HepG2 (cell line): ENCODE results near the gene MEIS3. TPM values are rescaled to one million over a fixed set of nuclear protein-coding genes. Genes with fewer than 3 reads are reported as not detected.

Experiments used
- ATAC-seq: fragments of 200-7000 bp; cut with Tn5 transposase; 3 replicates; pipeline ENCODE4 v1.9.1; 2020; ENCODE audit warnings: mild to moderate bottlenecking, moderate library complexity
- BruUV-seq: library from RNA; stranded (reverse); fragments of 400-500 nt; replicated peaks from 2 replicates; lab custom pipeline; 2021; lab: Mats Ljungman, UMichigan
- CTCF ChIA-PET: fragments of 300-600 bp; formaldehyde crosslinking; extraction: SDS; loops from one replicate; lab custom pipeline; 2021; ENCODE audit warnings: low total read pairs, inconsistent platforms, low intra/inter-chr PET ratio; lab: Yijun Ruan, JAX
- POLR2A ChIA-PET: fragments of 350-600 bp; sonication (Branson Sonifier 250); formaldehyde crosslinking; loops from one replicate; lab custom pipeline; 2020; ENCODE audit warnings: antibody characterized with exemption, inconsistent platforms; lab: Yijun Ruan, JAX
- DNase-seq: peaks from one replicate; pipeline ENCODE4 v3.0.0-alpha.2; 2015; ENCODE audit warnings: low spot score
- FAIRE-seq: peaks from 3 replicates; lab custom pipeline; 2011; peaks lifted over from hg19 to GRCh38; lab: Jason Lieb, UNC
- H2AFZ ChIP-seq: one replicate; pipeline ENCODE4 v1.6.1; 2011; ENCODE audit warnings: low read length, inconsistent platforms
- H3K27ac ChIP-seq: fragments of 300-600 bp; 3 replicates; pipeline ENCODE4 v1.8.0; 2011; ENCODE audit warnings: mixed run types, mild to moderate bottlenecking, mixed read lengths, low read length, inconsistent platforms; ENCODE audit not compliant: insufficient read depth; ENCODE audit errors: extremely low read length
- H3K27me3 ChIP-seq, 2 experiments: fragments of 200-600 bp in 1 of 2; 2 replicates in 1 of 2; 3 replicates in 1 of 2; pipeline versions ENCODE4 v1.6.0 to v1.8.0; 2011; ENCODE audit warnings: low read length in 2 of 2, mild to moderate bottlenecking in 2 of 2, moderate library complexity in 2 of 2, inconsistent platforms in 1 of 2; ENCODE audit not compliant: insufficient read depth in 2 of 2, control insufficient read depth in 1 of 2
- H3K36me3 ChIP-seq, 2 experiments: fragments of 200-600 bp in 1 of 2; replicated peaks in 1 of 2; 2 replicates in 1 of 2; 3 replicates in 1 of 2; pipeline versions ENCODE4 v1.5.1 to v1.8.0; 2011; ENCODE audit warnings: low read length in 2 of 2, inconsistent platforms in 1 of 2; ENCODE audit not compliant: insufficient read depth in 2 of 2, control insufficient read depth in 1 of 2
- H3K4me1 ChIP-seq: 2 replicates; pipeline ENCODE4 v1.5.1; 2012; ENCODE audit warnings: low read length, inconsistent platforms; ENCODE audit not compliant: insufficient read depth
- H3K4me2 ChIP-seq: 2 replicates; pipeline ENCODE4 v1.6.0; 2011; ENCODE audit warnings: low read depth, low read length, inconsistent platforms
- H3K4me3 ChIP-seq, 3 experiments: fragments of 200-600 bp in 1 of 3; sonication (generic), shearing (Covaris generic) in 1 of 3; replicated peaks in 1 of 3; 2 replicates each; pipeline ENCODE4 v1.5.1; 2011 to 2016; ENCODE audit warnings: low read length in 3 of 3, inconsistent platforms in 2 of 3, low read depth in 2 of 3, mild to moderate bottlenecking in 2 of 3, control low read depth in 1 of 3, mixed read lengths in 1 of 3; ENCODE audit not compliant: insufficient read depth in 1 of 3
- H3K79me2 ChIP-seq: one replicate; pipeline ENCODE4 v1.6.1; 2011; ENCODE audit warnings: low read length, inconsistent platforms; ENCODE audit not compliant: insufficient read depth
- H3K9ac ChIP-seq: 2 replicates; pipeline ENCODE4 v1.6.0; 2011; ENCODE audit warnings: mild to moderate bottlenecking, low read depth, low read length, inconsistent platforms; ENCODE audit not compliant: insufficient read depth
- H3K9me3 ChIP-seq: 2 replicates; pipeline ENCODE4 v1.5.1; 2012; ENCODE audit warnings: mild to moderate bottlenecking, low read length
- H4K20me1 ChIP-seq: 2 replicates; pipeline ENCODE4 v1.6.0; 2011; ENCODE audit warnings: inconsistent platforms, mild to moderate bottlenecking, low read length, moderate library complexity; ENCODE audit not compliant: insufficient read depth
- BRCA1 ChIP-seq: sonication (generic); formaldehyde crosslinking; IDR thresholded peaks from 2 replicates; pipeline ENCODE4 v1.4.0; 2020; ENCODE audit warnings: missing genetic modification reagents
- CBFB ChIP-seq: sonication (generic); formaldehyde crosslinking; IDR thresholded peaks from 2 replicates; pipeline ENCODE4 v1.4.0; 2020; ENCODE audit warnings: missing genetic modification reagents
- ERF ChIP-seq: IDR thresholded peaks from 2 replicates; pipeline ENCODE4 v1.6.1; 2018; ENCODE audit warnings: missing biosample characterization, missing genetic modification reagents
- HIC2 ChIP-seq: sonication (generic); formaldehyde crosslinking; IDR thresholded peaks from 2 replicates; pipeline ENCODE4 v1.9.0; 2022; ENCODE audit warnings: low read depth, missing genetic modification reagents
- LRRFIP1 ChIP-seq: sonication (generic); formaldehyde crosslinking; conservative IDR thresholded peaks from 2 replicates; pipeline ENCODE4 v1.4.0; 2020; ENCODE audit warnings: missing genetic modification reagents
- NRL ChIP-seq: sonication (generic); formaldehyde crosslinking; IDR thresholded peaks from 2 replicates; pipeline ENCODE4 v1.5.0; 2020; ENCODE audit warnings: missing genetic modification reagents, mild to moderate bottlenecking, moderate library complexity, borderline replicate concordance
- ONECUT2 ChIP-seq: sonication (generic); formaldehyde crosslinking; IDR thresholded peaks from 2 replicates; pipeline ENCODE4 v1.4.0; 2020; ENCODE audit warnings: missing genetic modification reagents
- POLR2A ChIP-seq, 2 experiments: IDR thresholded peaks; 2 replicates each; pipeline ENCODE4 v1.6.1; 2011; ENCODE audit warnings: low read depth in 2 of 2, low read length in 2 of 2, mild to moderate bottlenecking in 1 of 2, moderate library complexity in 1 of 2; ENCODE audit not compliant: insufficient read depth in 1 of 2
- RBM22 ChIP-seq: fragments of 200-400 bp; formaldehyde crosslinking; optimal IDR thresholded peaks from 2 replicates; pipeline ENCODE3; 2017; ENCODE audit warnings: mild to moderate bottlenecking, low read length, moderate library complexity
- SP5 ChIP-seq: IDR thresholded peaks from 2 replicates; pipeline ENCODE4 v1.6.1; 2016; ENCODE audit warnings: low read depth, borderline replicate concordance
- ZMAT3 ChIP-seq: sonication (generic); formaldehyde crosslinking; conservative IDR thresholded peaks from 2 replicates; pipeline ENCODE4 v1.7.0; 2021; ENCODE audit warnings: missing genetic modification reagents
- WGBS: methylation state at CpG from one replicate; pipeline ENCODE4 v1.1.6; 2017; ENCODE audit warnings: low lambda C conversion rate; 5-methylcytosine and 5-hydroxymethylcytosine counted together
- in situ Hi-C: cut with HindIII; loops from 2 replicates; pipeline ENCODE4 v1.10.0; 2017; ENCODE audit warnings: low pct_unique_long_range_greater_than_20kb; ENCODE audit not compliant: extremely low pct_ligation_motif_present
- intact Hi-C: fragments of 100-400 bp; cut with micrococcal nuclease; formaldehyde crosslinking; loops from one replicate; pipeline ENCODE4 v1.10.0; 2022; ENCODE audit not compliant: unreplicated experiment
- polyA plus RNA-seq, 8 experiments: library from polyadenylated mRNA; depleted of rRNA in 3 of 8; stranded (reverse) in 7 of 8; unstranded in 1 of 8; fragments of >200 nt; fragmentation: Illumina TruSeq in 4 of 8; extraction: Trizol in 4 of 8; gene quantifications; 2 replicates each; pipeline versions ENCODE4 v1.2.1 to v1.2.3, GENCODE V29; 2011 to 2016; ENCODE audit warnings: low read depth in 4 of 8, missing spikeins in 1 of 8, mixed read lengths in 1 of 8; ENCODE audit not compliant: insufficient read depth in 1 of 8
- total RNA-seq, 5 experiments: library from RNA; depleted of rRNA; stranded (reverse); fragments of >200 nt; fragmentation: Illumina TruSeq; extraction: Trizol; gene quantifications; 2 replicates each; pipeline ENCODE4 v1.2.3, GENCODE V29; 2016; ENCODE audit warnings: low read depth in 1 of 5

The MEIS3 gene
- total and polyA plus RNA-seq, 2 of the 13 experiments (the other 11 are each of a cell fraction or from before 2014, with no cell fraction given): 0.09 to 0.70 TPM

GRCh38 chr19:47406711-47407416, 12.5 kb downstream of the MEIS3 start (continued):
- TF ChIP-seq ERF (CRISPR knock-in tag) (peak; percentile 54; the same call in 1 of the 2 replicates), SP5 (CRISPR knock-in tag) (0 out of 2 replicates have a peak, but pooled peaks have one; percentile 16), LRRFIP1 (CRISPR knock-in tag) (no peak)

GRCh38 chr19:47405854-47406417, 13.4 kb downstream of the MEIS3 start:
- no peaks in the 10 kb centered on the region for H3K79me2 ChIP-seq
- no peak for ATAC-seq
- no peaks in the 10 kb centered on the region for H3K9me3 ChIP-seq
- H3K4me3 ChIP-seq: no peak overlapping the region
- POLR2A ChIA-PET: no interaction called here
- H3K27ac ChIP-seq: no peak overlapping the region
- in situ Hi-C loops: no loop called here
- 0 out of 2 replicates have a peak, but pooled peaks cover 6% of the 10 kb centered on the region for H4K20me1 ChIP-seq
- no TSS peak for BruUV-seq
- no peak for DNase-seq
- 32% methylated on average over 5 of the region's 5 CpGs for WGBS
- H3K36me3 ChIP-seq: no peaks in the 10 kb centered on the region
- no peak for FAIRE-seq
- CTCF ChIA-PET: no interaction called here
- TF ChIP-seq CBFB (CRISPR knock-in tag) (no peak), NRL (CRISPR knock-in tag) (no peak), BRCA1 (CRISPR knock-in tag) (no peak), HIC2 (CRISPR knock-in tag) (no peak), RBM22 (no peak), ONECUT2 (CRISPR knock-in tag) (no peak), ZMAT3 (CRISPR knock-in tag) (no peak), POLR2A (IDR thresholded peaks at IDR 0.05; ENCODE audit: insufficient read depth in 1 of 2, low read depth in 2 of 2, low read length in 2 of 2) (no peak)
- TF ChIP-seq, all 625 proteins: peak for 0
- H3K4me1 ChIP-seq: no peaks in the 10 kb centered on the region
- intact Hi-C loops: no loop called here
- no peak overlapping the region for H2AFZ ChIP-seq
- H3K9ac ChIP-seq: no peak overlapping the region
- H3K4me2 ChIP-seq: no peak overlapping the region
- peaks cover 0 to 24% of the 10 kb centered on the region in 2 experiments; a peak in 4 of 5 replicates for H3K27me3 ChIP-seq
